Fibroblast of villous mesenchyme (primary cell): ENCODE measurements around the gene XDH. TPM values are rescaled to one million over a fixed set of nuclear protein-coding genes. Genes with fewer than 3 reads are reported as not detected.

Experiments
- DNase-seq: peaks from one replicate; pipeline ENCODE4 v3.0.0-alpha.2; 2010; ENCODE audit warnings: low read depth
- H3K4me3 ChIP-seq: 2 replicates; pipeline ENCODE4 v1.5.1; 2011; ENCODE audit warnings: low read depth, mild to moderate bottlenecking, low read length
- total RNA-seq: library from RNA; depleted of rRNA; stranded (reverse); fragments of >200 nt; gene quantifications from 2 replicates; pipeline ENCODE4 v1.2.3, GENCODE V29; 2012
- TF ChIP-seq, protein P1 (sequence below): IDR thresholded peaks from 2 replicates; pipeline ENCODE4 v1.5.1; 2012; ENCODE audit warnings: low read depth, mild to moderate bottlenecking, low read length; ENCODE audit not compliant: insufficient read depth

The XDH gene
- total RNA-seq, 1 donor, result 0.43 TPM

DNA sequence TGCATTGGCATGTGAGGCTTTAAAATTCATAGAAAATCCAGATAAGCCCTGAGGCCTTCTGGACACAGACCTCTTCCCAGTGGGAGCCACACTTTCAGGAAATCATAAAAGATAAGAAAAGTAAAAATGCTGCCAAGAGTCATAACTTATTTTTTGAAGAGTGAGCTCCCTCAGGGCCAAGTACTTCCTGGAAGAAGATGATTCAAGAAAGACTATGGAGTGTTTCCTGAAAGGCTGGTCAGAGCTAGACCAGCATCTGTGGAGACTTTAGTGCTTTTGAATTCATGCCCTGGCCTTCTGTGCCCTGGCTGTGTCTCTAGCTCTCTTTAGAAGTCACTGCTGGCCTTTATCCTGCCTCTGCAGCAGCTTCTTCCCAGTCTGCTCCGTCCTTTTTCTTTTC, 6.4 kb upstream of the XDH start:
- DNase-seq, result peak; percentile 78
- no peak overlapping the region for H3K4me3 ChIP-seq
- TF ChIP-seq, protein P1, sequence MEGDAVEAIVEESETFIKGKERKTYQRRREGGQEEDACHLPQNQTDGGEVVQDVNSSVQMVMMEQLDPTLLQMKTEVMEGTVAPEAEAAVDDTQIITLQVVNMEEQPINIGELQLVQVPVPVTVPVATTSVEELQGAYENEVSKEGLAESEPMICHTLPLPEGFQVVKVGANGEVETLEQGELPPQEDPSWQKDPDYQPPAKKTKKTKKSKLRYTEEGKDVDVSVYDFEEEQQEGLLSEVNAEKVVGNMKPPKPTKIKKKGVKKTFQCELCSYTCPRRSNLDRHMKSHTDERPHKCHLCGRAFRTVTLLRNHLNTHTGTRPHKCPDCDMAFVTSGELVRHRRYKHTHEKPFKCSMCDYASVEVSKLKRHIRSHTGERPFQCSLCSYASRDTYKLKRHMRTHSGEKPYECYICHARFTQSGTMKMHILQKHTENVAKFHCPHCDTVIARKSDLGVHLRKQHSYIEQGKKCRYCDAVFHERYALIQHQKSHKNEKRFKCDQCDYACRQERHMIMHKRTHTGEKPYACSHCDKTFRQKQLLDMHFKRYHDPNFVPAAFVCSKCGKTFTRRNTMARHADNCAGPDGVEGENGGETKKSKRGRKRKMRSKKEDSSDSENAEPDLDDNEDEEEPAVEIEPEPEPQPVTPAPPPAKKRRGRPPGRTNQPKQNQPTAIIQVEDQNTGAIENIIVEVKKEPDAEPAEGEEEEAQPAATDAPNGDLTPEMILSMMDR, result no peak

DNA sequence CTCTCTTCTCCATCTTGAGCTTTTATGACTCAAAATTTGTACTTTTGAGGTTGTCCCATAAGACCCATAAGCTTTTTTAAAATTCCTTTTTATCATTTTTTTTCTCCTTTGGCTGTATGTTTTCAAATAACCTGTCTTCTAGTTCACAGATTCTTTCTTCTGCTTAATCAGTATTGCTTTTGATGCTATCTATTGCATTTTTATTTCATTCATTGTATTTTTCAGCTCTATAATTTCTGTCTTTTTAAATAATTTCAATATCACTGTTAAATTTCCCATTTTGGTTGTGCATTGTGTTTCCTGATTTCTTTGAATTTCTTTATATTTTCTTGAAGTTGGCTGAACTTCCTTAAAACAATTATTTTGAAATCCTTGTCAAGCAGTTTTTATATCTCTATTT, 4.8 kb upstream of the XDH start:
- TF ChIP-seq, protein P1, result no peak
- no peak overlapping the region for H3K4me3 ChIP-seq
- DNase-seq, result no peak

GRCh38 chr2:31415421-31415820, 879 bp upstream of the XDH start:
- no peak overlapping the region for H3K4me3 ChIP-seq
- DNase-seq, result peak; percentile 33
- TF ChIP-seq, protein P1, result no peak

DNA sequence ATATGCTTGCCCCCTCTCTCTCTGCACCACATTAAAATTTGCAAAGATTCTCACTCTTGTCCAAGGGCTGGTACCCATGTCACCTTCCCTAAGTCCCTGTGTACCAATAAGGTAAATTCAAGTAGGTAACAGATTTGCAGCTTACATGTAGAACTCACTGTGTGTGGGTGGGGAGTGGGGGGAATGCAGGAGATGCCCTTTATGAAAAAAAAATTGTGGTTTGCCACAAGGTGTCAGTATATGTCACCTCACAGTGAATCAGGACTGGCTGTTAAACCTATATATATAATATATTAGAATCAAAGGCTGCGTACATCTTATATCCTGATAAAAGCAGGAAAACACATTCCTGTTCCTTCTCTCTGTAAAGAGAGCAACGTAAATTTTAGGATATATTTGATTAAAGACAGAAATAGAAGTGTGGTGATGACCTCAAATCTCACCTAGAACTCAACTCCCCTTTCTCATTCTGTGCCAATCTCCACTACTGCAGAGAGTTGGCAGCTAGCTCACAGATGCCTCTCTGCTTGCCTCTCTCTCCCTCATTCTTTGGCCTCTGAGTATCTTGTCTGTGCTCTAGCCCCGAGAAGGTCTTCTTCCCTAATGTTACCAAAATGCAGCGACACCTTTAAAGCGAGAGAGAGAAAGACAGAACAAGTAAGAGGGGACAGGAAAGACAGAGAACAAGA, 536 bp downstream of the XDH start:
- H3K4me3 ChIP-seq, result no peak overlapping the region
- TF ChIP-seq, protein P1, result peak; percentile 13
- DNase-seq, result no peak

GRCh38 chr2:31413025-31413424, 1.5 kb downstream of the XDH start:
- no peak overlapping the region for H3K4me3 ChIP-seq
- TF ChIP-seq, protein P1, result no peak
- peak; percentile 73 for DNase-seq

- DNase-seq, result no peak
- H3K4me3 ChIP-seq, result no peak overlapping the region
- TF ChIP-seq, protein P1, result no peak
Observed at GRCh38 chr2:31411771-31412170, 2.8 kb downstream of the XDH start.
